HL-60 (cell line): ENCODE results near the gene AQP10.

Experiments
- CTCF ChIP-seq: IDR thresholded peaks from one replicate; pipeline ENCODE4 v1.5.1; 2011; ENCODE audit warnings: low read length, control low read depth, inconsistent platforms; ENCODE audit not compliant: insufficient read depth
- GABPA ChIP-seq: IDR thresholded peaks from 2 replicates; pipeline ENCODE4 v1.6.1; 2012; ENCODE audit warnings: low read depth
- REST ChIP-seq: IDR thresholded peaks from 2 replicates; pipeline ENCODE4 v1.6.1; 2012; ENCODE audit warnings: low read depth; ENCODE audit not compliant: insufficient replicate concordance

GRCh38 chr1:154334079-154335024 lies 13.5 kb downstream of the AQP10 start:
- TF ChIP-seq CTCF: no peak
- no peak for TF ChIP-seq GABPA
- TF ChIP-seq REST: no peak
